Measurements from ENCODE around the gene GRK5. TPM values are rescaled to one million over a fixed set of nuclear protein-coding genes. Genes with fewer than 3 reads are reported as not detected.

GRK5 gene
- polyA plus RNA-seq, 1 experiment = 20.8 TPM

DNA sequence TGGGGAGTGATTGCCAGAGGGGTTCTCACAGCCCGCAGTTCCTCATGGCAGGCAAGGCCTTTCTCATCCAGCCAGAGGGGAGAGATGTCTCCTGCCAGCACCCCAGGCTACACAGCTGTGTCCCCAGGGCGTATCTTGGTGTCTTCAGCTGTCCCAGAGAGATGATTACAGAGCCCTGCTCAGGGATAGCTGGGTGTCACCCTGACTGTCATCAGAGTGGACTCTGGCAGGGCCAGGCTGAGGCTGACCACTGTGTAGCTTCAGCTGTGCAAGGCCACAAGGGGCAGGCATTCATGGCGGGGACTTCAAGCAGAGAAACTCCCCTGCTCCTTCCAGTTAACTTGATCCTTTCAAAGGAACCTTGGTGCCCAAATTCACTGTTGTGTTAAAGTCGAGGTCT, 211.0 kb downstream of the GRK5 start:
- ChIA-PET CTCF (interaction anchor here (0.8 to 3.5 kb wide), 12 partner anchors 16 to 219 kb away, joined by 3 to 16 read pairs (median 4); partner anchors contain the start of genes GRK5 and RGS10), POLR2A (no interaction called here)
- Histone ChIP-seq H3K27me3 (ENCODE audit: control insufficient read depth, insufficient read depth, low read length) (no peaks in the 10 kb centered on the region), H3K4me3 (ENCODE audit: low read depth, low read length) (no peak overlapping the region), H3K36me3 (ENCODE audit: control insufficient read depth, insufficient read depth, low read length) (peaks cover 2% of the 10 kb centered on the region)
- DNase-seq (ENCODE audit: low read depth) = no peak
- TF ChIP-seq, protein P1, sequence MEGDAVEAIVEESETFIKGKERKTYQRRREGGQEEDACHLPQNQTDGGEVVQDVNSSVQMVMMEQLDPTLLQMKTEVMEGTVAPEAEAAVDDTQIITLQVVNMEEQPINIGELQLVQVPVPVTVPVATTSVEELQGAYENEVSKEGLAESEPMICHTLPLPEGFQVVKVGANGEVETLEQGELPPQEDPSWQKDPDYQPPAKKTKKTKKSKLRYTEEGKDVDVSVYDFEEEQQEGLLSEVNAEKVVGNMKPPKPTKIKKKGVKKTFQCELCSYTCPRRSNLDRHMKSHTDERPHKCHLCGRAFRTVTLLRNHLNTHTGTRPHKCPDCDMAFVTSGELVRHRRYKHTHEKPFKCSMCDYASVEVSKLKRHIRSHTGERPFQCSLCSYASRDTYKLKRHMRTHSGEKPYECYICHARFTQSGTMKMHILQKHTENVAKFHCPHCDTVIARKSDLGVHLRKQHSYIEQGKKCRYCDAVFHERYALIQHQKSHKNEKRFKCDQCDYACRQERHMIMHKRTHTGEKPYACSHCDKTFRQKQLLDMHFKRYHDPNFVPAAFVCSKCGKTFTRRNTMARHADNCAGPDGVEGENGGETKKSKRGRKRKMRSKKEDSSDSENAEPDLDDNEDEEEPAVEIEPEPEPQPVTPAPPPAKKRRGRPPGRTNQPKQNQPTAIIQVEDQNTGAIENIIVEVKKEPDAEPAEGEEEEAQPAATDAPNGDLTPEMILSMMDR (IDR thresholded peaks at IDR 0.05; ENCODE audit: insufficient read depth, low read depth, low read length) = no peak

DNA sequence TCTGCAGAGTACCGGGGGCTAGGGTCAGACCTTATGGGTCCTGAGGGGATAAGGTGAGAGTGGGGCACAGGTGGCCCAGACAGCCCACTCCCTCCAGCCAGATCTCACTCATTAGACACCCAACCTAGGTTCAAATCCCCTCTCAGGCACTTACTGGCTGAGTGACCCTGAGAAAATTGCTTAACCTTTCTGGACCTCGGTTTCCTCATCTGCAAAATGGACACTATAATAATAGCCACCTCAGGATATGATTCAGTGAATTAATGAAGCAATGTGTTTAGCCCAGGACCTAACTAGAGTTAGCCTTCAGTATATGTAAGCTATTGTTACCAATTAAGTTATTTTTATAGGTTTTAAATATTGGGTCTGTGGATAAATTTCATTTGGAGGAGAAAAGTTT, 212.6 kb downstream of the GRK5 start:
- POLR2A ChIA-PET = no interaction called here
- CTCF ChIA-PET = interaction anchor here (1.2 to 3.5 kb wide), 5 partner anchors 25 to 221 kb away, joined by 3 to 16 read pairs (median 8); partner anchors contain the start of gene GRK5
- H3K36me3 ChIP-seq (ENCODE audit: control insufficient read depth, insufficient read depth, low read length) = peaks cover 5% of the 10 kb centered on the region
- no peak for DNase-seq (ENCODE audit: low read depth)
- no peak overlapping the region for H3K4me3 ChIP-seq (ENCODE audit: low read depth, low read length)
- no peaks in the 10 kb centered on the region for H3K27me3 ChIP-seq (ENCODE audit: control insufficient read depth, insufficient read depth, low read length)
- TF ChIP-seq, protein P1 (IDR thresholded peaks at IDR 0.05; ENCODE audit: insufficient read depth, low read depth, low read length) = no peak

DNA sequence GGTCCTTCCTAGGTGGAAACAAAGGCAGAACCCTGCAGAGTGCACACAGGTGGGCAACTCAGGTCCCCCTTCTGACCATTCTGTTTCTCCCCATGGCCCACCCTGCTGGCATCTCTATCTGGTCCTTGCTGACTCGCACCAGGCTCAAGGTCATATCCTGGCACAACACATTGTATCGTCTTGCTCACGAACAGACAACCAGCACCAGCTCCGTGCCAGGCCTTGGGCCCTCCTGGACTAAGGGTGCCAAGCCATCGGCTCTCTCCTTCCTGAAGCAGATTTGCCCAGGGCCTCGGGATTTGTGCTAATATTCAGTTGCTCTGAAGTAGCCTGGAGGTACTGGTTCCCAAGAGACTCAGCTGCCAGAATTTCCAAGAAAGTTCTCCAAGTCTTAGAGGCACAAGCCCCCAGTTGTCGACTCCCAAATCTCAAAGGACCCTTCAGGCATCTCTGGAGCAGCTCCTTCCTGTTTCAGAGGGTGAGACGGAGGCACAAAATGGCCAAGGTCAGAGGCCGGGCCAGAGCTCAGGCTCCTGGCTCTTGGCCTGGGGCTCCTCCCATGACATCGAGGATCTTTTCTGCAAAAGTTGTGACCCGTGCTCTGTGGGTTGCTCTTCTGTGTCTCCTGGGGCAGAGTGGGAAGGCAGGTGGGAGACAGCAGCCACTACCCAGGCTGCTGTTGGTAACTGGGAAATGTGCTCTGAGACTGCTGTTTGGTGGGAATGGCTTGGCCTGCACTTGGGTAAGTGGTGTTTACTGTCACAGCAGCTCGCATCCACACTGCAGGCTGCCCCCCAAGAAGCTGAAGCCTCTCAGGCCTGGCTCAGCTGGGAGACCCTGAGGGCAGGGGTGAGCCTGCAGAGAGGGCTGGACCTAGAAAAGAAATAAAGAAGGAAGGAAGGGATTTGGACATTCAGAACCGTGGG, 213.8 kb downstream of the GRK5 start:
- peaks cover 7% of the 10 kb centered on the region for H3K36me3 ChIP-seq (ENCODE audit: control insufficient read depth, insufficient read depth, low read length)
- DNase-seq (ENCODE audit: low read depth) = no peak
- CTCF ChIA-PET = interaction anchor here (0.8 to 2.3 kb wide), 6 partner anchors 24 to 222 kb away, joined by 3 to 11 read pairs (median 4); no protein-coding TSS in a partner anchor
- H3K4me3 ChIP-seq (ENCODE audit: low read depth, low read length) = no peak overlapping the region
- POLR2A ChIA-PET = no interaction called here
- TF ChIP-seq, protein P1 (IDR thresholded peaks at IDR 0.05; ENCODE audit: insufficient read depth, low read depth, low read length) = no peak
- no peaks in the 10 kb centered on the region for H3K27me3 ChIP-seq (ENCODE audit: control insufficient read depth, insufficient read depth, low read length)

DNA sequence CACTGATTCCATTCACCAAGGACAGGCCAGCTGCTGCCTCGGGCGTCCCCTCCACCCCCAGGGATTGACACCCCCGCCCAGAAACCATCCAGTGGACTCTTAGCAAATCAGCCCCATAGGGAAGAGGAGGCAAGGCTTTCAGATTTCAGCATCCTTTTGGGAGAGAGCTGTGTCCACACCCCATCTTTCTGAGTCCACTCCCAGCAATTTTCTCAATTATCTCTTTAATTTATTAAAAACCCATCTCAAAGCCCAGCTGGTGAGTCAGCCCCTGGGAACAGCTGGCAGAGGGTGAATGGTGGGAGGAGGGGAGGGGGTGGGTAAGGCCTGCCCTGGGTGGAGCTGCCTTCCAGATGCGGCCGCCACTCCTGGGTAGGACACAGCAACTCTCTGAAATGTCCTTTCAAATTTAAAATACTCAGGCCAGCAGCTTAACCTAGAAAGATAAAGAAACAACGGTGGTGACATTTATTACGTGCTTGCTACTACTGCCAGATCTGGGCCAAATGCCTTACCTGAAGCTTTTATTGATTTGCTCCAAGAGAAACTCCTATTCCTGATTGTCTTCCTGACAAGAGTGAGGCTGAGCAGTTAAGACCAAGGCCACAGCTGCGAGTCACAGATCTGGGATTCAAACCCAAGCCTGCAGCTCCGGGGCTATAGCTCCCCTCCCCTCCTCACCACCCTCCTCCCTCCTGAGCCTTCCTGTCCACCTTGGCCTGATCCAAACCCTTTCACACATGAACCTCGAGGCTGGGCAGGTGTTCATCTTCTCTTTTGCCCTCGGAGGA, 214.7 kb downstream of the GRK5 start:
- ChIA-PET CTCF (interaction anchor here (0.8 to 2.3 kb wide), 6 partner anchors 10 to 223 kb away, joined by 3 to 11 read pairs (median 4); partner anchors contain the start of gene GRK5), POLR2A (no interaction called here)
- DNase-seq (ENCODE audit: low read depth) = no peak

More for the DNA sequence above, 214.7 kb downstream of the GRK5 start:
- no peak overlapping the region for H3K4me3 ChIP-seq (ENCODE audit: low read depth, low read length)
- H3K27me3 ChIP-seq (ENCODE audit: control insufficient read depth, insufficient read depth, low read length) = no peaks in the 10 kb centered on the region
- TF ChIP-seq, protein P1 (IDR thresholded peaks at IDR 0.05; ENCODE audit: insufficient read depth, low read depth, low read length) = no peak
- H3K36me3 ChIP-seq (ENCODE audit: control insufficient read depth, insufficient read depth, low read length) = peaks cover 11% of the 10 kb centered on the region

Measured in BJ (cell line).